HepG2 (cell line): Measurements from ENCODE around the gene BEST2. TPM values are rescaled to one million over a fixed set of nuclear protein-coding genes. Genes with fewer than 3 reads are reported as not detected.

ENCODE experiments used
- CBX2 ChIP-seq, 2 experiments: fragments of 200-600 bp in 1 of 2; sonication (generic); formaldehyde crosslinking in 1 of 2; IDR thresholded peaks; 2 replicates each; pipeline versions ENCODE4 v1.7.0 to v1.8.1; 2018 to 2022; ENCODE audit warnings: low read depth in 2 of 2, low read length in 1 of 2, mild to moderate bottlenecking in 1 of 2, missing genetic modification reagents in 1 of 2
- CREM ChIP-seq, 2 experiments: sonication (generic) in 1 of 2; formaldehyde crosslinking in 1 of 2; IDR thresholded peaks; 2 replicates each; pipeline versions ENCODE4 v1.4.0 to v1.6.1; 2016 to 2020; ENCODE audit warnings: antibody characterized with exemption in 1 of 2, mild to moderate bottlenecking in 1 of 2, missing genetic modification reagents in 1 of 2
- ESRRA ChIP-seq: sonication (generic); formaldehyde crosslinking; IDR thresholded peaks from 2 replicates; pipeline ENCODE4 v1.5.1; 2020; ENCODE audit warnings: mild to moderate bottlenecking, low read depth, missing genetic modification reagents
- ETV5 ChIP-seq: IDR thresholded peaks from 2 replicates; pipeline ENCODE4 v1.6.1; 2018; ENCODE audit warnings: missing biosample characterization, missing genetic modification reagents, inconsistent platforms, borderline replicate concordance
- HOXA3 ChIP-seq: sonication (generic); formaldehyde crosslinking; IDR thresholded peaks from 2 replicates; pipeline ENCODE4 v1.5.0; 2020; ENCODE audit warnings: missing genetic modification reagents
- MEIS2 ChIP-seq: sonication (generic); formaldehyde crosslinking; IDR thresholded peaks from 2 replicates; pipeline ENCODE4 v1.9.0; 2021; ENCODE audit warnings: mild to moderate bottlenecking, missing genetic modification reagents
- NONO ChIP-seq, 2 experiments: fragments of 450-650 bp in 1 of 2; sonication (generic) in 1 of 2; formaldehyde crosslinking in 1 of 2; IDR thresholded peaks in 1 of 2; conservative IDR thresholded peaks in 1 of 2; 2 replicates each; pipeline versions ENCODE4 v1.6.1 to v1.8.0; 2017 to 2022; ENCODE audit warnings: mild to moderate bottlenecking in 1 of 2, missing genetic modification reagents in 1 of 2, moderate library complexity in 1 of 2
- NR2F2 ChIP-seq: IDR thresholded peaks from 2 replicates; pipeline ENCODE4 v1.6.1; 2012; ENCODE audit warnings: low read depth, inconsistent platforms, borderline replicate concordance
- PHF8 ChIP-seq: sonication (generic); formaldehyde crosslinking; IDR thresholded peaks from 2 replicates; pipeline ENCODE4 v1.5.0; 2020; ENCODE audit warnings: missing genetic modification reagents
- RAD21 ChIP-seq: fragments of 450-650 bp; formaldehyde crosslinking; IDR thresholded peaks from 2 replicates; pipeline ENCODE4 v1.5.0; 2020; ENCODE audit warnings: mild to moderate bottlenecking
- RAD51 ChIP-seq: fragments of 450-650 bp; IDR thresholded peaks from 2 replicates; pipeline ENCODE4 v1.6.1; 2016; ENCODE audit warnings: borderline replicate concordance
- RFX1 ChIP-seq: fragments of 450-650 bp; IDR thresholded peaks from 2 replicates; pipeline ENCODE4 v1.6.1; 2017
- SMYD3 ChIP-seq: sonication (generic); formaldehyde crosslinking; IDR thresholded peaks from 2 replicates; pipeline ENCODE4 v1.8.1; 2023; ENCODE audit warnings: mild to moderate bottlenecking, missing genetic modification reagents
- SP2 ChIP-seq: sonication (generic); formaldehyde crosslinking; IDR thresholded peaks from 2 replicates; pipeline ENCODE4 v1.5.1; 2020; ENCODE audit warnings: mild to moderate bottlenecking, missing genetic modification reagents
- TFAP4 ChIP-seq: sonication (generic); IDR thresholded peaks from 2 replicates; pipeline ENCODE4 v1.6.1; 2016; ENCODE audit warnings: low read depth, borderline replicate concordance
- USF2 ChIP-seq, 2 experiments: sonication (generic) in 1 of 2; formaldehyde crosslinking in 1 of 2; IDR thresholded peaks; 2 replicates each; pipeline versions ENCODE4 v1.5.1 to v1.6.1; 2011 to 2020; ENCODE audit warnings: borderline replicate concordance in 1 of 2, low read depth in 1 of 2, low read length in 1 of 2, mild to moderate bottlenecking in 1 of 2, missing genetic modification reagents in 1 of 2, moderate library complexity in 1 of 2
- ZFP82 ChIP-seq: sonication (generic); formaldehyde crosslinking; IDR thresholded peaks from 2 replicates; pipeline ENCODE4 v1.5.1; 2020; ENCODE audit warnings: mild to moderate bottlenecking, missing genetic modification reagents, borderline replicate concordance
- ZNF639 ChIP-seq: conservative IDR thresholded peaks from 2 replicates; pipeline ENCODE4 v1.6.1; 2018; ENCODE audit warnings: missing genetic modification reagents
- ZNF772 ChIP-seq: sonication (generic); formaldehyde crosslinking; IDR thresholded peaks from 2 replicates; pipeline ENCODE4 v1.5.0; 2020; ENCODE audit warnings: mild to moderate bottlenecking, missing genetic modification reagents
- ZXDC ChIP-seq: sonication (generic); formaldehyde crosslinking; IDR thresholded peaks from 2 replicates; pipeline ENCODE4 v1.5.0; 2020; ENCODE audit warnings: mild to moderate bottlenecking, missing genetic modification reagents
- polyA plus RNA-seq, 8 experiments: library from polyadenylated mRNA; depleted of rRNA in 3 of 8; stranded (reverse) in 7 of 8; unstranded in 1 of 8; fragments of >200 nt; fragmentation: Illumina TruSeq in 4 of 8; extraction: Trizol in 4 of 8; gene quantifications; 2 replicates each; pipeline versions ENCODE4 v1.2.1 to v1.2.3, GENCODE V29; 2011 to 2016; ENCODE audit warnings: low read depth in 4 of 8, missing spikeins in 1 of 8, mixed read lengths in 1 of 8; ENCODE audit not compliant: insufficient read depth in 1 of 8
- total RNA-seq, 5 experiments: library from RNA; depleted of rRNA; stranded (reverse); fragments of >200 nt; fragmentation: Illumina TruSeq; extraction: Trizol; gene quantifications; 2 replicates each; pipeline ENCODE4 v1.2.3, GENCODE V29; 2016; ENCODE audit warnings: low read depth in 1 of 5

Gene BEST2
- total and polyA plus RNA-seq, 2 of the 13 experiments (the other 11 are each of a cell fraction or from before 2014, with no cell fraction given) = not detected

GRCh38 chr19:12792051-12792852 lies 40.7 kb downstream of the BEST2 start (continued):
- TF ChIP-seq NR2F2 (no peak; the same call in 1 of the 2 replicates), RFX1 (no peak), SP2 (no peak), TFAP4 (peak; percentile 88; the same call in 1 of the 2 replicates), NONO (IDR thresholded peaks at IDR 0.05) (no peak), NONO (CRISPR knock-in tag; conservative IDR thresholded peaks at IDR 0.05) (no peak), PHF8 (CRISPR knock-in tag) (peak; percentile 63), ETV5 (CRISPR knock-in tag) (peak; percentile 84), HOXA3 (peak; percentile 63), RAD21 (CRISPR knock-in tag) (no peak), CREM (IDR thresholded peaks at IDR 0.05) (peak; percentile 30; the same call in 1 of the 2 replicates), CREM (CRISPR knock-in tag; IDR thresholded peaks at IDR 0.05) (no peak), ESRRA (peak; percentile 20; the same call in 1 of the 2 replicates), RAD51 (peak; percentile 53; the same call in 1 of the 2 replicates), MEIS2 (CRISPR knock-in tag) (peak; percentile 68), USF2 (IDR thresholded peaks at IDR 0.05; ENCODE audit: low read depth, low read length) (0 out of 2 replicates have a peak, but pooled peaks have one; percentile 38), USF2 (CRISPR knock-in tag; IDR thresholded peaks at IDR 0.05; ENCODE audit: borderline replicate concordance) (peak; percentile 58), SMYD3 (CRISPR knock-in tag) (no peak; the same call in 1 of the 2 replicates), CBX2 (IDR thresholded peaks at IDR 0.05; ENCODE audit: low read depth, low read length) (no peak), CBX2 (CRISPR knock-in tag; IDR thresholded peaks at IDR 0.05; ENCODE audit: low read depth) (no peak), ZNF772 (CRISPR knock-in tag) (peak; percentile 52; the same call in 1 of the 2 replicates), ZFP82 (0 out of 2 replicates have a peak, but pooled peaks have one; percentile 16), ZXDC (no peak), ZNF639 (CRISPR knock-in tag) (peak; percentile 72; the same call in 1 of the 2 replicates)
